PC-9 (cell line): ENCODE measurements around the gene HEXIM1.

Source experiments
- EZH2 ChIP-seq: fragments of 200-600 bp; sonication (generic); IDR thresholded peaks from 2 replicates; pipeline ENCODE4 v1.8.0; 2017; ENCODE audit warnings: antibody characterized with exemption, low read depth
- TF ChIP-seq, protein P1 (sequence below): fragments of 200-600 bp; sonication (generic); conservative IDR thresholded peaks from 2 replicates; pipeline ENCODE4 v1.6.1; 2017; ENCODE audit warnings: mixed run types, antibody characterized with exemption, mild to moderate bottlenecking, moderate library complexity

DNA sequence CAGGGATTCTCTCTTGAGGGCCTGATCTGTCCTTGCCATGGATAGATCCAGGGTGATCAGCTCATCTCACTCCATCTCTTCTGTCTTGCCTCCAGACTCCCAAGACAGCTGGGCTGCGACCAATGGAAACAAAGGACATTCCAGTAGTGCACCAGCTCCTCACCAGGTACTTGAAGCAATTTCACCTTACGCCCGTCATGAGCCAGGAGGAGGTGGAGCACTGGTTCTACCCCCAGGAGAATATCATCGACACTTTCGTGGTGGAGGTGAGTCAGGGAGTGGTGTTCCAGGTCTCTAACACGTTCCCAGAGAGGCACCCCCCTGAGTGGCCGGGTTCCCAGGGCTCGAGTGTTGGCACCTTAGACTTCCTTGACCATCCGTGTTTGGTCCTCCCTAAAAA lies 45.4 kb upstream of the HEXIM1 start:
- TF ChIP-seq, protein P1, sequence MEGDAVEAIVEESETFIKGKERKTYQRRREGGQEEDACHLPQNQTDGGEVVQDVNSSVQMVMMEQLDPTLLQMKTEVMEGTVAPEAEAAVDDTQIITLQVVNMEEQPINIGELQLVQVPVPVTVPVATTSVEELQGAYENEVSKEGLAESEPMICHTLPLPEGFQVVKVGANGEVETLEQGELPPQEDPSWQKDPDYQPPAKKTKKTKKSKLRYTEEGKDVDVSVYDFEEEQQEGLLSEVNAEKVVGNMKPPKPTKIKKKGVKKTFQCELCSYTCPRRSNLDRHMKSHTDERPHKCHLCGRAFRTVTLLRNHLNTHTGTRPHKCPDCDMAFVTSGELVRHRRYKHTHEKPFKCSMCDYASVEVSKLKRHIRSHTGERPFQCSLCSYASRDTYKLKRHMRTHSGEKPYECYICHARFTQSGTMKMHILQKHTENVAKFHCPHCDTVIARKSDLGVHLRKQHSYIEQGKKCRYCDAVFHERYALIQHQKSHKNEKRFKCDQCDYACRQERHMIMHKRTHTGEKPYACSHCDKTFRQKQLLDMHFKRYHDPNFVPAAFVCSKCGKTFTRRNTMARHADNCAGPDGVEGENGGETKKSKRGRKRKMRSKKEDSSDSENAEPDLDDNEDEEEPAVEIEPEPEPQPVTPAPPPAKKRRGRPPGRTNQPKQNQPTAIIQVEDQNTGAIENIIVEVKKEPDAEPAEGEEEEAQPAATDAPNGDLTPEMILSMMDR: no peak
- TF ChIP-seq EZH2: no peak
